Endothelial cell of umbilical vein (primary cell): Measurements from ENCODE around the gene PFDN6. TPM values are rescaled to one million over a fixed set of nuclear protein-coding genes. Genes with fewer than 3 reads are reported as not detected.
A peak's percentile ranks its signal among the peaks of the same experiment; 100 is the strongest.

ENCODE experiments used
- BruUV-seq: library from RNA; stranded (reverse); fragments of 400-500 nt; replicated peaks from 2 replicates; lab custom pipeline; 2021; lab: Mats Ljungman, UMichigan
- CTCF ChIA-PET: fragments of 300-600, 350-600 bp; sonication (Branson Sonifier 250); formaldehyde crosslinking; loops from one replicate; lab custom pipeline; 2021; ENCODE audit warnings: antibody characterized with exemption, inconsistent platforms; lab: Charles Lee
- POLR2A ChIA-PET: fragments of 300-600, 350-600 bp; sonication (Branson Sonifier 250); formaldehyde crosslinking; loops from one replicate; lab custom pipeline; 2021; ENCODE audit warnings: antibody characterized with exemption, inconsistent platforms; lab: Charles Lee
- DNase-seq: peaks from one replicate; pipeline ENCODE4 v3.0.0-alpha.2; 2011; ENCODE audit warnings: low read depth, low spot score
- FAIRE-seq: peaks from 2 replicates; lab custom pipeline; 2011; peaks lifted over from hg19 to GRCh38; lab: Jason Lieb, UNC
- H2AFZ ChIP-seq: 2 replicates; pipeline ENCODE4 v1.6.0; 2012; ENCODE audit warnings: low read depth, low read length, control low read depth, inconsistent platforms
- H3K27ac ChIP-seq: 2 replicates; pipeline ENCODE4 v1.5.1; 2011; ENCODE audit warnings: low read depth, mild to moderate bottlenecking, control low read depth, low read length, moderate library complexity; ENCODE audit not compliant: insufficient read depth
- H3K27me3 ChIP-seq, 2 experiments: 2 replicates each; pipeline versions ENCODE4 v1.6.0 to v1.6.1; 2011; ENCODE audit warnings: low read length in 2 of 2, mixed read lengths in 1 of 2; ENCODE audit not compliant: control insufficient read depth in 2 of 2, insufficient read depth in 2 of 2
- H3K36me3 ChIP-seq, 2 experiments: 2 replicates in 1 of 2; 3 replicates in 1 of 2; pipeline ENCODE4 v1.5.1; 2011; ENCODE audit warnings: low read length in 2 of 2, mild to moderate bottlenecking in 1 of 2, moderate library complexity in 1 of 2; ENCODE audit not compliant: control insufficient read depth in 2 of 2, insufficient read depth in 2 of 2; ENCODE audit errors: extremely low read depth in 1 of 2
- H3K4me1 ChIP-seq: 3 replicates; pipeline ENCODE4 v1.5.1; 2011; ENCODE audit warnings: mild to moderate bottlenecking, low read length; ENCODE audit not compliant: control insufficient read depth, insufficient read depth; ENCODE audit errors: extremely low read depth
- H3K4me2 ChIP-seq: 2 replicates; pipeline ENCODE4 v1.6.1; 2011; ENCODE audit warnings: low read length, control low read depth, mixed read lengths; ENCODE audit not compliant: insufficient read depth
- H3K4me3 ChIP-seq, 3 experiments: fragments of 200-600 bp in 1 of 3; sonication (generic), shearing (Covaris generic) in 1 of 3; replicated peaks in 1 of 3; 2 replicates each; pipeline ENCODE4 v1.5.1; 2011 to 2016; ENCODE audit warnings: control low read depth in 3 of 3, low read length in 3 of 3, mild to moderate bottlenecking in 2 of 3, inconsistent platforms in 1 of 3, low read depth in 1 of 3, moderate library complexity in 1 of 3; ENCODE audit not compliant: insufficient read depth in 1 of 3
- H3K79me2 ChIP-seq: 2 replicates; pipeline ENCODE4 v1.6.0; 2012; ENCODE audit warnings: low read length, inconsistent platforms; ENCODE audit not compliant: control insufficient read depth, insufficient read depth
- H3K9ac ChIP-seq: replicated peaks from 2 replicates; pipeline ENCODE3; 2011; ENCODE audit warnings: low read length, control low read depth; ENCODE audit not compliant: insufficient read depth; ENCODE audit errors: extremely low read depth
- H3K9me1 ChIP-seq: replicated peaks from 3 replicates; pipeline ENCODE4 v1.6.0; 2011; ENCODE audit warnings: mild to moderate bottlenecking, low read length; ENCODE audit not compliant: control insufficient read depth, insufficient read depth; ENCODE audit errors: extremely low read depth
- H3K9me3 ChIP-seq: replicated peaks from 2 replicates; pipeline ENCODE4 v1.5.1; 2012; ENCODE audit warnings: low read length, inconsistent platforms; ENCODE audit not compliant: control insufficient read depth, insufficient read depth
- H4K20me1 ChIP-seq: replicated peaks from 2 replicates; pipeline ENCODE3; 2011; ENCODE audit warnings: mild to moderate bottlenecking, low read length; ENCODE audit not compliant: control insufficient read depth, insufficient read depth; ENCODE audit errors: extremely low read depth
- EZH2 ChIP-seq: IDR thresholded peaks from 2 replicates; pipeline ENCODE4 v1.6.1; 2012; ENCODE audit warnings: borderline replicate concordance, low read depth, mild to moderate bottlenecking, moderate library complexity, low read length, inconsistent platforms; ENCODE audit not compliant: severe bottlenecking
- FOS ChIP-seq: IDR thresholded peaks from 2 replicates; pipeline ENCODE4 v1.6.1; 2011; ENCODE audit warnings: mild to moderate bottlenecking, low read length, moderate library complexity, borderline replicate concordance; ENCODE audit not compliant: insufficient read depth
- GATA2 ChIP-seq: IDR thresholded peaks from 2 replicates; pipeline ENCODE4 v1.7.0; 2011; ENCODE audit warnings: low read depth, mild to moderate bottlenecking, moderate library complexity, mixed read lengths, low read length; ENCODE audit not compliant: insufficient read length, insufficient read depth
- JUN ChIP-seq: IDR thresholded peaks from 2 replicates; pipeline ENCODE4 v1.6.1; 2011; ENCODE audit warnings: borderline replicate concordance, low read depth; ENCODE audit not compliant: insufficient read length, insufficient read depth
- MAX ChIP-seq: IDR thresholded peaks from 2 replicates; pipeline ENCODE4 v1.6.1; 2011; ENCODE audit not compliant: insufficient read depth, insufficient read length
- MYC ChIP-seq: IDR thresholded peaks from one replicate; pipeline ENCODE4 v1.6.1; 2011; ENCODE audit warnings: mild to moderate bottlenecking, low read depth, low read length
- POLR2A ChIP-seq: IDR thresholded peaks from 2 replicates; pipeline ENCODE4 v1.6.1; 2012; ENCODE audit warnings: low read depth, mild to moderate bottlenecking, control low read depth, low read length
- POLR2AphosphoS5 ChIP-seq: IDR thresholded peaks from 2 replicates; pipeline ENCODE4 v1.6.1; 2012; ENCODE audit warnings: low read depth, mild to moderate bottlenecking, control low read depth, low read length, moderate library complexity; ENCODE audit not compliant: insufficient read depth
- dilution Hi-C: fragments of 300-500 bp; cut with MboI; formaldehyde crosslinking; loops from one replicate; pipeline ENCODE4 v1.15.0; 2019; ENCODE audit warnings: low sequenced_read_pairs; ENCODE audit not compliant: extremely low pct_ligation_motif_present
- intact Hi-C: fragments of 100-400 bp; cut with micrococcal nuclease; formaldehyde crosslinking; loops from one replicate; pipeline ENCODE4 v1.10.0; 2022
- polyA plus RNA-seq, 4 experiments: library from polyadenylated mRNA; depleted of rRNA in 3 of 4; stranded (reverse) in 3 of 4; unstranded in 1 of 4; fragments of >200 nt; gene quantifications; 2 replicates each; pipeline versions ENCODE4 v1.2.1 to v1.2.3, GENCODE V29; 2011 to 2012; ENCODE audit warnings: missing spikeins in 1 of 4
- total RNA-seq: library from RNA; stranded (reverse); gene quantifications from 2 replicates; pipeline ENCODE4 v1.2.3, GENCODE V29; 2021
- TF ChIP-seq, protein P1 (sequence below), 2 donors: IDR thresholded peaks; 1 replicate in 1 of 2; 2 replicates in 1 of 2; pipeline ENCODE4 v1.5.1; 2011; ENCODE audit warnings: low read length in 2 of 2, mild to moderate bottlenecking in 2 of 2, moderate library complexity in 2 of 2, control low read depth in 1 of 2, inconsistent platforms in 1 of 2, low read depth in 1 of 2; ENCODE audit not compliant: insufficient read depth in 1 of 2; ENCODE audit errors: extremely low read depth in 1 of 2

Gene PFDN6
- total and polyA plus RNA-seq, 2 donors (not counting 3 experiments of a cell fraction or from before 2014, with no cell fraction given): 31.0 to 63.5 TPM

DNA sequence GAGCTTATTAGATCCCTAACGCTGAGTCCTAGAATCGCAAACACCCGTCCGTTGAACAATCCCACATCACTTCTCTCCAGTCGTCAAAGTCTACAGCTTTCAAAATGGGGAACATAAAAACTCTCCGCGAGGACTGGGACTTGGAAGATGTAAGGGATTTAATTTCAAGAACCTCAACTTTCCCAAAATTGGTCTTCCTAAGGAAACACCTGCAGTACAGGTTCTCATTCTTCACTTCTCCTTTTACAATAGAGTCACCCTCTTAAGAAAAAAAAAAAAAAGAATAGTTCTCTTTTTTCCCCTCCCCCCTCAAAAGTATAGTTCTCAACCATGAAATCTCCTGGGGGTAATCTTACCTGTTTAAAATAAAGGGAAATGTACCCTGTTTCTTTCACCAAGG lies 34.7 kb downstream of the PFDN6 start:
- ChIA-PET CTCF (interaction anchor here (1.1 to 1.5 kb wide), 3 partner anchors 9 to 25 kb away, joined by 3 to 4 read pairs (median 3); no protein-coding TSS in a partner anchor), POLR2A (interaction anchor here (1.2 kb wide), 1 partner anchor 52 kb away, joined by 6 read pairs; the partner anchor contains the start of genes RPS18 and VPS52)
- no peaks in the 10 kb centered on the region for H3K9me3 ChIP-seq
- TF ChIP-seq POLR2A: no peak
- no peak for TF ChIP-seq MYC
- TF ChIP-seq MAX: no peak
- TF ChIP-seq POLR2AphosphoS5: no peak
- no peak for TF ChIP-seq EZH2
- no peak for TF ChIP-seq GATA2
- TF ChIP-seq JUN: no peak
- H3K4me2 ChIP-seq: peak overlapping the region; percentile 65
- DNase-seq (no peak), FAIRE-seq (no peak)
- H2AFZ ChIP-seq: no peak overlapping the region
- no peak overlapping the region for H3K4me3 ChIP-seq
- H3K27ac ChIP-seq: no peak overlapping the region
- dilution Hi-C loops (no loop called here), intact Hi-C loops (no loop called here)
- H4K20me1 ChIP-seq: no peaks in the 10 kb centered on the region
- H3K79me2 ChIP-seq: peaks cover 31% of the 10 kb centered on the region
- BruUV-seq: no TSS peak
- peaks cover 4 to 18% of the 10 kb centered on the region in 2 experiments for H3K36me3 ChIP-seq
- H3K27me3 ChIP-seq: no peaks in the 10 kb centered on the region
- peaks cover 38% of the 10 kb centered on the region for H3K4me1 ChIP-seq
- H3K9me1 ChIP-seq: no peaks in the 10 kb centered on the region
- no peak overlapping the region for H3K9ac ChIP-seq

- H3K9me3 ChIP-seq: no peaks in the 10 kb centered on the region
- H3K4me3 ChIP-seq: no peak overlapping the region
- H2AFZ ChIP-seq: no peak overlapping the region
- no peaks in the 10 kb centered on the region for H3K9me1 ChIP-seq
- no peak for TF ChIP-seq POLR2AphosphoS5
- TF ChIP-seq, protein P1, sequence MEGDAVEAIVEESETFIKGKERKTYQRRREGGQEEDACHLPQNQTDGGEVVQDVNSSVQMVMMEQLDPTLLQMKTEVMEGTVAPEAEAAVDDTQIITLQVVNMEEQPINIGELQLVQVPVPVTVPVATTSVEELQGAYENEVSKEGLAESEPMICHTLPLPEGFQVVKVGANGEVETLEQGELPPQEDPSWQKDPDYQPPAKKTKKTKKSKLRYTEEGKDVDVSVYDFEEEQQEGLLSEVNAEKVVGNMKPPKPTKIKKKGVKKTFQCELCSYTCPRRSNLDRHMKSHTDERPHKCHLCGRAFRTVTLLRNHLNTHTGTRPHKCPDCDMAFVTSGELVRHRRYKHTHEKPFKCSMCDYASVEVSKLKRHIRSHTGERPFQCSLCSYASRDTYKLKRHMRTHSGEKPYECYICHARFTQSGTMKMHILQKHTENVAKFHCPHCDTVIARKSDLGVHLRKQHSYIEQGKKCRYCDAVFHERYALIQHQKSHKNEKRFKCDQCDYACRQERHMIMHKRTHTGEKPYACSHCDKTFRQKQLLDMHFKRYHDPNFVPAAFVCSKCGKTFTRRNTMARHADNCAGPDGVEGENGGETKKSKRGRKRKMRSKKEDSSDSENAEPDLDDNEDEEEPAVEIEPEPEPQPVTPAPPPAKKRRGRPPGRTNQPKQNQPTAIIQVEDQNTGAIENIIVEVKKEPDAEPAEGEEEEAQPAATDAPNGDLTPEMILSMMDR (IDR thresholded peaks at IDR 0.05; ENCODE audit: extremely low read depth in 1 of 2, insufficient read depth in 1 of 2, low read depth in 1 of 2, low read length in 2 of 2): no peak
- no peak for TF ChIP-seq EZH2
- TF ChIP-seq MAX: no peak
- no peak for TF ChIP-seq POLR2A
- no peak for TF ChIP-seq JUN
- no peak for TF ChIP-seq MYC
- no peak for TF ChIP-seq GATA2
- no peak for TF ChIP-seq FOS
- no TSS peak for BruUV-seq
- H3K9ac ChIP-seq: no peak overlapping the region
- H3K4me1 ChIP-seq: peaks cover under 1% of the 10 kb centered on the region
- no peaks in the 10 kb centered on the region for H3K27me3 ChIP-seq
- ChIA-PET CTCF (interaction anchor here (1.0 kb wide), 1 partner anchor 31 kb away, joined by 3 read pairs; no protein-coding TSS in a partner anchor), POLR2A (interaction anchor here (0.6 kb wide), 1 partner anchor 1075 kb away, joined by 3 read pairs; no protein-coding TSS in a partner anchor)
- H3K27ac ChIP-seq: no peak overlapping the region
- DNase-seq (no peak), FAIRE-seq (no peak)
- H4K20me1 ChIP-seq: no peaks in the 10 kb centered on the region
- intact Hi-C loops: no loop called here
- H3K4me2 ChIP-seq: no peak overlapping the region
- dilution Hi-C loops: no loop called here
- no peaks in the 10 kb centered on the region for H3K36me3 ChIP-seq
- H3K79me2 ChIP-seq: no peaks in the 10 kb centered on the region
These were observed 39.7 kb downstream of the PFDN6 start for GRCh38 chr6:33329058-33329457.
